Raji (cell line): ENCODE measurements around the gene RARRES2.

Experiments used
- POLR2A ChIP-seq: IDR thresholded peaks from 2 replicates; pipeline ENCODE4 v1.6.1; 2011; ENCODE audit warnings: low read depth, low read length, control low read depth; ENCODE audit not compliant: insufficient read depth

Gene RARRES2

DNA sequence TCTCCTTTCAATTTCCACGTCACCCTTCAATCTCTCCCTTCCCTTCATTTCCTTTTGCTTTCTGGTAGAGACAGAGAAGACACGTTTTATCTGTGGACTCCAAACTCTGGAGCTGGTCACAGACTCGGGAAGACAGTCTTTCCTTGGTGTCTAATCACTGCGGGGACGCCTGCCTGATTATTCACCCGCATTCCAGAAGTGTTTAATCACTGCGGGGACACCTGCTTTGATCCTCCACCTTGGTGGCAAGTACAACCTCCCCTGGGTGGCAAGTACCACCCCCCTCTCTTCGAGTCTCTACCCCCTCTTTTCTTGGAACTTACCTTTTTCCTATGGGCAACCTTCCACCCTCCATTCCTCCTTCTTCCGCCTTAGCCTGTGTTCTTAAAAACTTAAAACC lies 33.5 kb downstream of the RARRES2 start:
- TF ChIP-seq POLR2A = no peak

DNA sequence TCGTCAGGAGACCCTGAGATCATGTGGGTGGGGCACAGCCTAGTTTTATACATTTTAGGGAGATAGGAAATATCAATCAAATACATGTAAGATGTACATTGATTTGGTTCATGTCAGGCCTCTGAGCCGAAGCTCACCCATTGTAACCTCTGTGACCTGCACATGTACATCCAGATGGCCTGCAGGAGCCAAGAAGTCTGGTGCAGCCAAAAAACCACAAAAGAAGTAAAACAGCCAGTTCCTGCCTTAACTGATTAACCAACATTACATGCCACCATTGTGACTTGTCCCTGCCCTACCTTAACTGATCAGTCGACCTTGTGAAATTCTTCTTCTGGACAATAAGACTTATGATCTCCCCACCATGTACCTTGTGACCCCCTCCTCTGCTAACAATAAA lies 34.3 kb downstream of the RARRES2 start:
- no peak for TF ChIP-seq POLR2A
